CD4-positive, alpha-beta T cell treated with Interferon gamma for 1 hour (primary cell): ENCODE data around the gene CC2D2A.

ENCODE experiments used
- DNase-seq: peaks from one replicate; pipeline ENCODE4 v3.0.0-alpha.2; 2020

CC2D2A gene

DNA sequence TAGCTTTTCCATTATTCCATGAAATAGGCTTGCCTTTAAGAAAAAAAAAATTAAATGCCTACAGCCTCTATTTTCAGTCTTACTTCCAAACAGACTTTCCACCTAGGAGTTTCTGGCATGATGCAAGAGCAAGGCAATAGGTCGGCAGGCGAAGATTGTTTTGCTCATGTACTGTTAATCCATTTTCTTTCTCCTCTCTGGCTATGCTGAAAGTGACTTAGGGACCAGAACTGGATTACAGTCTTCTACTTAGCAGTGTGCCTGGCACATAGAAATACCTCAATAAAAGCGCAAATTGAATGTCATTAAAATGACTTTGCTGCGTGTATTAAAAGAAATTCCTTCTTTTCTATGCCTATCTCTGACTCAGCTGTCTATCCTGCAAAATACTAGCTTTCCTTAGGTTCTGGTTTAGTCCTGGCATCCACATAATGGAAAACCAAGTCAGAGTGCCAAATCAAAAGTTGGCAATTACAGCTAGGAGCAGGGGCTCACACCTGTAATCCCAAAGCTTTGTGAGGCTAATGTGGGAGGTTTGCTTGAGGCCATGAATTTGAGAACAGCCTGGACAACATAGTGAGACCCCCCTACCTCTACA, 51.9 kb downstream of the CC2D2A start:
- no peak for DNase-seq

GRCh38 chr4:15525080-15525479, 55.4 kb downstream of the CC2D2A start:
- DNase-seq: no peak

- no peak for DNase-seq
These were observed 57.4 kb downstream of the CC2D2A start for GRCh38 chr4:15526924-15527592.

DNA sequence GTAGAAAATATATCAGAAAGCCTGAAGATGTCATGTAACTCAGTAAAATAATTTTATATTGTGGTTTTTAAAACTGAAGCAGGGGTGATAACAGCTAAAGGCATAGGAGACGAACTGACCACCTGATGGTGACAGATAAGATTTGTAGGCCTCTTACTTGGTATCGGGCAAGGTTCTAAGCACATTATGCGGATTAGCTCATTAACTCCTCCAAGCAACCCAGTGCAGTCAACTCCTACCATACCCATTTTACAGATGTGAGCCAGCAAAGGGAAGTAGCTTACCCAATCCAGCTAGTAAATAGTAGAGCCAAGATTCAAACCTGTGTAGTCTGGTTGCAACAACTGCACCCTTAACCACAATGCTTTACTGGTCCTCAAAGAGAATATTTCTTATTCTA, 62.1 kb downstream of the CC2D2A start:
- no peak for DNase-seq

GRCh38 chr4:15533817-15534216, 64.1 kb downstream of the CC2D2A start:
- no peak for DNase-seq

GRCh38 chr4:15535599-15535998, 65.9 kb downstream of the CC2D2A start:
- DNase-seq: no peak

GRCh38 chr4:15536552-15537499, 67.1 kb downstream of the CC2D2A start:
- DNase-seq: no peak

- DNase-seq: no peak
These were observed 72.3 kb downstream of the CC2D2A start for GRCh38 chr4:15541941-15542340.

GRCh38 chr4:15542760-15543159, 73.1 kb downstream of the CC2D2A start:
- no peak for DNase-seq

- DNase-seq: no peak
These were observed 74.0 kb downstream of the CC2D2A start for GRCh38 chr4:15543537-15544247.

- no peak for DNase-seq
These were observed 74.6 kb downstream of the CC2D2A start for GRCh38 chr4:15544248-15544729.

GRCh38 chr4:15545371-15545770, 75.7 kb downstream of the CC2D2A start:
- no peak for DNase-seq

DNA sequence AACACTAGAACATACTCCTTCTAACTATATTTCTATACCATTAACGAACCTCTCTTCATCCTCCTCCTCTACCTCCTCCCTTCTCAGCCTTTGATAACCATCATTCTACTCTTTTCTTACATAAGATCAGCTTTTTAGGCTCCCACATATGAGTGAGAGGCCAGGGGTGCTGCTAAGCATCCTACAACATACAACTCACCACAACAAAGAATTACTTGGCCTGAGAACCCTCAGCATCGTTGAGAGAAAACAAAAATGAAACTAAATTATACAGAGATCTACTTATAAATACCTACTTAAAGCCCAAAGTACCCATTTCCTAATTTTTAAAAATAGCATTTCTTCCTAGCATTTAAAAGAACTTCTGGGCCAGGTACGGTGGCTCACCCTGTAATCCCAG, 77.7 kb downstream of the CC2D2A start:
- DNase-seq: no peak

DNA sequence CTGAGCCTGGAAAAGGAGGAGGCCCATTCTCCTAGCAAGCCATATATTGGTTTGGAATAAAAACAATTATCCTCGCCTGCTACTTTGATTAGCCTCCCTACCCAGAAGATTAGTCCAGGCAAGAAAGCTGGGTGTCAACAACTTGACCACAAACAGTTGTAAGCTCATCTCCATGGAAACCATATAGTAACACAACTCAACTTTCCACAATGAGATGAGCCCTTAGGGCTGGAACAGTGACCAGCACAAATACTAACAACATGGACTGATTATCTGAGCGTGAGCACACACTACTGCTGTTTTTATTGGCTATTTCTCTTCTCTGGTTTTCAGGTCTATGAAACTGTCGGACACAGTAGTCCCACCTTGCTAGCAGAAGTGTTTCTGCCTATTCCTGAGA, 80.8 kb downstream of the CC2D2A start:
- DNase-seq: no peak

DNA sequence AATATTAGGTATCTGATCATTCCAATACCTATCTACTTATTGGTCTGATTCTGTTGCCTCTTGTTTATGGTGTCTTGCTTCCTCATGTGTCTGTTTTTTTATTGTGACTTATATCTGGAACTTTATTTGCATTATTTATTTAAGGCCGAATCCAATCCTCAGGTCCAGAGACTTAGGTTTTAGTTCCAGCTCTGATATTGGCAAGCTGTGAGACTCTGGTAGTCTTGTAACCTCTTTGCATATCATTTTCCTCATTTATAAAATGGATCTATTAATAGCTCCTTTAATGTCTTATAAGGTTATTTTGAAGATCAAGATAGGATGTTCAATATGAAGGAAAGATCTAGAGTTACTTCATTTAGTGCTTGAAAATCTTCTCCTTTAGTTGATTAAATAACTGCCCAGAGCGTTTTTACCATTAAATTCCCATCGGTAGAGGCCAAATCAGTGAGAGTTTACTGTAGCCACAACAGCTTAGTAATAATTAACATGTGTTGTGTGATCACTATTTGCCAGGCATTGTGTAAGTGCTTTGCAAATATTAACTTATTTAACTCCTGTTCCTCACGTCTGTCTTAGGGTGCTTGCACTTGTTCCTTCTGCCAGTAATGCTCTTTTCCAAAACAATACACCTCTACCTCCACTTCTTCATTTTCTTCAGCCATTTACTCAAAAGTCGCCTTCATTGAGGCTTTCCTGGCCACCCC, 82.2 kb downstream of the CC2D2A start:
- no peak for DNase-seq

- DNase-seq: no peak
These were observed 83.1 kb downstream of the CC2D2A start for GRCh38 chr4:15552557-15553362.

DNA sequence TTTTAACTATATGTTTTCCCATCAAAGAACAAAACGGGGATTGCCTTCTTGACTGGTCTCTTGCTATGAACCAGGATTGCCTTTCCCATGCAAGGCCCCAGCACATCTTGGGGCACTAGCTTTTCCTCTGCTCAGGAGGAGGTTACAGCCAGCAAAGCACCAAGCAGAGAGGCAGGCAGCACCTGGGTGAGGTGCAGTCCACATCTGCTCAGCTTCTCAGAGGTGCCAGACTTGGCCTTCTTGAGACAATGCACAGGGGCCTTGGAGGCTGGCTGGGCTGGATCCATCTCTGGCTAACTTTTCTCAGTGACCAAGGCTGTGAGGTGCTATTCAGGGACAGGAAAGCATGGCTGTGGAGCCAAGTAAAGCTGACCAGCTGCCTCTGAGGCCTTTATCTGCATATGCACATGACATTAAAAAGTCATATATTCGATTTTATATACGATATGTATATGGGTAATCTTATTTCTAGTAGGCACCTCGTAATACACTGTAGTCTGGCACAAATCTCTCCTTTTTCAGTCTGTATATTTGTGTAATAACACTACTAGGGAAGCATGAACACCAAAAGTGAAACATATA, 86.9 kb downstream of the CC2D2A start:
- no peak for DNase-seq

GRCh38 chr4:15557786-15558550, 88.3 kb downstream of the CC2D2A start:
- DNase-seq: no peak

GRCh38 chr4:15558561-15558960, 88.9 kb downstream of the CC2D2A start:
- DNase-seq: no peak

- no peak for DNase-seq
These were observed 92.4 kb downstream of the CC2D2A start for GRCh38 chr4:15562114-15562513.
